Osteoblast (primary cell): Measurements from ENCODE around the gene DLG2. TPM values are rescaled to one million over a fixed set of nuclear protein-coding genes. Genes with fewer than 3 reads are reported as not detected.

Experiments used
- DNase-seq: peaks from one replicate; pipeline ENCODE4 v3.0.0; 2011; ENCODE audit warnings: low spot score, mixed read lengths; ENCODE audit not compliant: insufficient read length; ENCODE audit errors: missing footprints
- H2AFZ ChIP-seq: 2 replicates; pipeline ENCODE4 v1.6.0; 2011; ENCODE audit warnings: mild to moderate bottlenecking, low read length
- H3K27ac ChIP-seq: 2 replicates; pipeline ENCODE4 v1.5.1; 2011; ENCODE audit warnings: mild to moderate bottlenecking, low read depth, low read length, moderate library complexity
- H3K27me3 ChIP-seq: 2 replicates; pipeline ENCODE4 v1.6.0; 2012; ENCODE audit warnings: mild to moderate bottlenecking, control low read depth, inconsistent platforms, low read length, moderate library complexity; ENCODE audit not compliant: insufficient read depth
- H3K36me3 ChIP-seq: 2 replicates; pipeline ENCODE4 v1.5.1; 2011; ENCODE audit warnings: mild to moderate bottlenecking, low read length, control low read depth, moderate library complexity; ENCODE audit not compliant: insufficient read depth
- H3K4me1 ChIP-seq: 2 replicates; pipeline ENCODE4 v1.5.1; 2011; ENCODE audit warnings: mild to moderate bottlenecking, low read length, control low read depth, moderate library complexity; ENCODE audit not compliant: insufficient read depth
- H3K4me2 ChIP-seq: 2 replicates; pipeline ENCODE4 v1.6.0; 2011; ENCODE audit warnings: mild to moderate bottlenecking, low read length; ENCODE audit not compliant: insufficient read depth
- H3K4me3 ChIP-seq: fragments of 200-600 bp; sonication (generic); 3 replicates; pipeline ENCODE4 v1.5.1; 2012; ENCODE audit warnings: mild to moderate bottlenecking, low read length, inconsistent platforms; ENCODE audit not compliant: insufficient read depth
- H3K79me2 ChIP-seq: 2 replicates; pipeline ENCODE4 v1.6.0; 2012; ENCODE audit warnings: mild to moderate bottlenecking, low read length, control low read depth, inconsistent platforms; ENCODE audit not compliant: insufficient read depth
- H3K9me3 ChIP-seq: 2 replicates; pipeline ENCODE4 v1.5.1; 2011; ENCODE audit warnings: low read depth, low read length, control low read depth
- H4K20me1 ChIP-seq: 2 replicates; pipeline ENCODE4 v1.6.0; 2012; ENCODE audit warnings: mild to moderate bottlenecking, low read length, control low read depth; ENCODE audit not compliant: insufficient read depth
- total RNA-seq: library from RNA; depleted of rRNA; stranded (reverse); fragments of >200 nt; gene quantifications from 2 replicates; pipeline ENCODE4 v1.2.3, GENCODE V29; 2012
- TF ChIP-seq, protein P1 (sequence below): IDR thresholded peaks from 2 replicates; pipeline ENCODE4 v1.5.1; 2011; ENCODE audit warnings: mild to moderate bottlenecking, low read depth, low read length, moderate library complexity; ENCODE audit errors: extremely low read depth

The DLG2 gene
- total RNA-seq, 1 donor, result 3.3 TPM

DNA sequence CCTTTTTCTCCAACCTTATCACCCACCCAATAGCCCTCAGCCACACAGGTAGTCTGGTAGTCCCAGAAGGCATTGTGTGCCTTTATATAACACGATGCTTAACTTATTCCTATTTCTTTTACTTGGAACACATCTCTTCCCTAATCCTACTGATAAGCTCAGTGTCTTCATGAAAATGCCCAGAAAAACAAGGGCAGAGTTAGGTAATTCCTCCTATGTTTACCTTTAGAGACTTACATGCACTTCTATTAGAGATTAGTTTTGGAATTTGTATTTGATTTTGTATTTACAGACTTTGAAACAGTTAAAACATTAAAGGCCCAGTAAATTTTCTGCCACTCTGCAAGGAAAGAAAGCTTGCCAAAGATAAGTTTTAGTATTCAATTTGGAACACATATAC is 1703.2 kb downstream of the DLG2 start:
- Histone ChIP-seq H3K36me3 (no peaks in the 10 kb centered on the region), H3K4me2 (no peak overlapping the region), H4K20me1 (no peaks in the 10 kb centered on the region), H3K27ac (no peak overlapping the region), H3K79me2 (no peaks in the 10 kb centered on the region), H3K9me3 (no peaks in the 10 kb centered on the region), H3K27me3 (no peaks in the 10 kb centered on the region), H2AFZ (no peak overlapping the region), H3K4me3 (no peak overlapping the region), H3K4me1 (no peaks in the 10 kb centered on the region)
- no peak for DNase-seq
- TF ChIP-seq, protein P1, sequence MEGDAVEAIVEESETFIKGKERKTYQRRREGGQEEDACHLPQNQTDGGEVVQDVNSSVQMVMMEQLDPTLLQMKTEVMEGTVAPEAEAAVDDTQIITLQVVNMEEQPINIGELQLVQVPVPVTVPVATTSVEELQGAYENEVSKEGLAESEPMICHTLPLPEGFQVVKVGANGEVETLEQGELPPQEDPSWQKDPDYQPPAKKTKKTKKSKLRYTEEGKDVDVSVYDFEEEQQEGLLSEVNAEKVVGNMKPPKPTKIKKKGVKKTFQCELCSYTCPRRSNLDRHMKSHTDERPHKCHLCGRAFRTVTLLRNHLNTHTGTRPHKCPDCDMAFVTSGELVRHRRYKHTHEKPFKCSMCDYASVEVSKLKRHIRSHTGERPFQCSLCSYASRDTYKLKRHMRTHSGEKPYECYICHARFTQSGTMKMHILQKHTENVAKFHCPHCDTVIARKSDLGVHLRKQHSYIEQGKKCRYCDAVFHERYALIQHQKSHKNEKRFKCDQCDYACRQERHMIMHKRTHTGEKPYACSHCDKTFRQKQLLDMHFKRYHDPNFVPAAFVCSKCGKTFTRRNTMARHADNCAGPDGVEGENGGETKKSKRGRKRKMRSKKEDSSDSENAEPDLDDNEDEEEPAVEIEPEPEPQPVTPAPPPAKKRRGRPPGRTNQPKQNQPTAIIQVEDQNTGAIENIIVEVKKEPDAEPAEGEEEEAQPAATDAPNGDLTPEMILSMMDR, result no peak

DNA sequence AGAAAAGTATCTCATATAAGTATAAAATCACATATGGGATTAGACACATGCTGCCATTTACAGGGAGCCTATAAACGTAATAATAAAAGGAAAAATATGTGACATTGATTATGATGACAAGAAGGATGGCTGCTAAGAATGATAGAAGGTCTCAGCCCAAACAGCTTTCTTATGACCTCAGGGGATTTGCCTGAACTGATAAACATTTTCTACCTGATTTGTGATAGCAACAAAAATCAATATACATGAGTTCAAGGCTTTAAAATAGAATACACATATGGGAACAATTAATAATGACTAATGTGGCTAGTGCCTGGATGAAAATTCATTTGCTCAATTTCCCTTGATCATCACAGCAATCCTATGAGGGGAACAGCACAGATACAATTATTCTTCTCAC is 1704.2 kb downstream of the DLG2 start:
- H3K79me2 ChIP-seq, result no peaks in the 10 kb centered on the region
- no peaks in the 10 kb centered on the region for H3K9me3 ChIP-seq
- no peaks in the 10 kb centered on the region for H3K4me1 ChIP-seq
- no peaks in the 10 kb centered on the region for H4K20me1 ChIP-seq
- H3K4me2 ChIP-seq, result no peak overlapping the region
- H3K27ac ChIP-seq, result no peak overlapping the region
- no peaks in the 10 kb centered on the region for H3K27me3 ChIP-seq
- no peak for DNase-seq
- TF ChIP-seq, protein P1, result no peak
- H2AFZ ChIP-seq, result no peak overlapping the region
- H3K4me3 ChIP-seq, result no peak overlapping the region
- no peaks in the 10 kb centered on the region for H3K36me3 ChIP-seq

DNA sequence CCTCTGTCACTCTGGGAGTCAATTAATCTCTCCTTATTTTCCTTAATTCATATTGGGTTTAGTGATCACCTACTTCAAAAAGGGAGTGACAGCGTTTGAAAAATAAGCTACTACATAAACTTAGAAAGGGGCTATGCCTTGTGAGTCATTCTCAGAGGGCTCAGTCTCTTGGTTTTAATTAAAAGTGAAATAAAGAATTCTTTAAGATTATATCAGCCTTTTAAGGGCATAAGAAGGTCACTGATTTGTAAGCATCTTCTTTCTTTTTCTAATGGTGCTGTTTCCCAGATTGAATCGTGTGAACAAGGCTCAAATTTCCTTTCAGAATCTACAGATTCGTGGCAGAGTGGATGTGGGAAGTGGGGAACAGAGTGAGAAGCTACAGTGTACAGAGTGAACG is 1704.8 kb downstream of the DLG2 start:
- Histone ChIP-seq H3K27ac (no peak overlapping the region), H3K4me3 (no peak overlapping the region), H3K27me3 (no peaks in the 10 kb centered on the region), H4K20me1 (no peaks in the 10 kb centered on the region), H2AFZ (no peak overlapping the region), H3K36me3 (no peaks in the 10 kb centered on the region), H3K4me1 (no peaks in the 10 kb centered on the region), H3K79me2 (no peaks in the 10 kb centered on the region), H3K4me2 (no peak overlapping the region), H3K9me3 (no peaks in the 10 kb centered on the region)
- DNase-seq, result no peak
- TF ChIP-seq, protein P1, result no peak

DNA sequence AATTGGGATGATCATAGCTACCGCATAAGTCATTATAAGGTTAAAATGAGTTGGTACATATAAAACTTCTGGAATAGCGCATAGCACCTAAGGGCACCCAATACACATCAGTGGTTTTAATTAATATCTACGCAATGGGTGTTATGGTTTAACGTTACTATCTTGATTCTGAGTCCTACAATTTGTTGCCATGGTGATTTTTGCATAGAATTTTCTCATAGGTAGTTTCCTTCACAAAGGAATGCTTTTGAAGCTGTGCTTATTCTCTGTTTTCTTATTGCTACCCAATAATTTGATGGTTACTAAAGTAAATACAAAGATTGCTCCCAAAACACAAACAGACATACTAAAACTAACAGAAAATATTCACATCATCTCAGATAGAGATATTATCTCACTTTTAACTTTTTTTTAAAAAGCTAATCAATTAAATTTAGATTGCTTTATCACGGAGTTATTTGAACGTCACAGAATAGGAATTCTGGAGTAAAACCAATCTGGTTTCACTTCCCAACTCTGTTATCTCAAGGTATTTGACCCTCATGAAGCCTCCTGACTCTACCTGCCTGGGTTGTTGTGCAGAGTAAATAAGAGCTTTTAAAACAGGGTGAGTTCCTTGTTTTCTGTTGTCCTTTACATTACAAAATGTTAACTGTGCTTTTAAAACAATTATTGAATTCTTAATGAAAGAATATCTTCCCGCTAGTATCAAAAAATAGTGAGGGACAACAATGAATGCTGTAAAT is 1705.5 kb downstream of the DLG2 start:
- no peaks in the 10 kb centered on the region for H3K9me3 ChIP-seq
- H3K4me3 ChIP-seq, result no peak overlapping the region
- no peaks in the 10 kb centered on the region for H4K20me1 ChIP-seq
- H3K4me2 ChIP-seq, result no peak overlapping the region
- no peaks in the 10 kb centered on the region for H3K36me3 ChIP-seq
- H3K27ac ChIP-seq, result no peak overlapping the region
- no peak for DNase-seq
- H3K4me1 ChIP-seq, result no peaks in the 10 kb centered on the region
- no peak overlapping the region for H2AFZ ChIP-seq
- no peaks in the 10 kb centered on the region for H3K27me3 ChIP-seq
- TF ChIP-seq, protein P1, result no peak
- H3K79me2 ChIP-seq, result no peaks in the 10 kb centered on the region
